ENCODE measurements around the gene ATP5F1D. TPM values are rescaled to one million over a fixed set of nuclear protein-coding genes. Genes with fewer than 3 reads are reported as not detected.
A peak's percentile ranks its signal among the peaks of the same experiment; 100 is the strongest.

ATP5F1D gene
- total and polyA plus RNA-seq, 4 donors = 17.4 to 219 (median 144) TPM

- Histone ChIP-seq H3K9me3 (ENCODE audit: control insufficient read depth, insufficient read depth, low read length) (no peaks in the 10 kb centered on the region), H3K27me3 (ENCODE audit: control insufficient read depth, insufficient read depth, low read length) (no peaks in the 10 kb centered on the region), H3K27ac (ENCODE audit: low read depth, low read length) (no peak overlapping the region), H3K36me3 (ENCODE audit: control insufficient read depth, insufficient read depth, low read length) (peaks cover 83% of the 10 kb centered on the region), H3K4me3 (ENCODE audit: low read depth, low read length) (no peak overlapping the region), H3K4me1 (ENCODE audit: control insufficient read depth, insufficient read depth, low read length) (peaks cover 36% of the 10 kb centered on the region)
- WGBS (ENCODE audit: insufficient coverage) = 87% methylated on average over 25 of the region's 33 CpGs
- DNase-seq (ENCODE audit: low read depth in 4 of 6, low spot score in 6 of 6) = no peak
These were observed 21.0 kb upstream of the ATP5F1D start for GRCh38 chr19:1220477-1220930.

GRCh38 chr19:1220976-1221903 lies 20.3 kb upstream of the ATP5F1D start:
- peaks cover 90% of the 10 kb centered on the region for H3K36me3 ChIP-seq (ENCODE audit: control insufficient read depth, insufficient read depth, low read length)
- peaks cover 28% of the 10 kb centered on the region for H3K4me1 ChIP-seq (ENCODE audit: control insufficient read depth, insufficient read depth, low read length)
- no peak overlapping the region for H3K4me3 ChIP-seq (ENCODE audit: low read depth, low read length)
- H3K27ac ChIP-seq (ENCODE audit: low read depth, low read length) = no peak overlapping the region
- no peaks in the 10 kb centered on the region for H3K27me3 ChIP-seq (ENCODE audit: control insufficient read depth, insufficient read depth, low read length)
- no peaks in the 10 kb centered on the region for H3K9me3 ChIP-seq (ENCODE audit: control insufficient read depth, insufficient read depth, low read length)
- 60% methylated on average over 34 of the region's 38 CpGs for WGBS (ENCODE audit: insufficient coverage)
- DNase-seq (ENCODE audit: low read depth in 4 of 6, low spot score in 6 of 6) = peak in 2 of 6 donors; percentile 62 to 72

- DNase-seq (ENCODE audit: low read depth in 4 of 6, low spot score in 6 of 6) = no peak
- H3K36me3 ChIP-seq (ENCODE audit: control insufficient read depth, insufficient read depth, low read length) = peaks cover 92% of the 10 kb centered on the region
- no peak overlapping the region for H3K4me3 ChIP-seq (ENCODE audit: low read depth, low read length)
- no peaks in the 10 kb centered on the region for H3K27me3 ChIP-seq (ENCODE audit: control insufficient read depth, insufficient read depth, low read length)
- H3K4me1 ChIP-seq (ENCODE audit: control insufficient read depth, insufficient read depth, low read length) = peaks cover 27% of the 10 kb centered on the region
- no peaks in the 10 kb centered on the region for H3K9me3 ChIP-seq (ENCODE audit: control insufficient read depth, insufficient read depth, low read length)
- 87% methylated on average over 22 of the region's 22 CpGs for WGBS (ENCODE audit: insufficient coverage)
- no peak overlapping the region for H3K27ac ChIP-seq (ENCODE audit: low read depth, low read length)
These were observed 19.7 kb upstream of the ATP5F1D start for GRCh38 chr19:1221904-1222255.

GRCh38 chr19:1222394-1222793 lies 19.2 kb upstream of the ATP5F1D start:
- Histone ChIP-seq H3K36me3 (ENCODE audit: control insufficient read depth, insufficient read depth, low read length) (peaks cover 94% of the 10 kb centered on the region), H3K27ac (ENCODE audit: low read depth, low read length) (no peak overlapping the region), H3K4me1 (ENCODE audit: control insufficient read depth, insufficient read depth, low read length) (peaks cover 25% of the 10 kb centered on the region), H3K9me3 (ENCODE audit: control insufficient read depth, insufficient read depth, low read length) (no peaks in the 10 kb centered on the region), H3K27me3 (ENCODE audit: control insufficient read depth, insufficient read depth, low read length) (no peaks in the 10 kb centered on the region), H3K4me3 (ENCODE audit: low read depth, low read length) (no peak overlapping the region)
- DNase-seq (ENCODE audit: low read depth in 4 of 6, low spot score in 6 of 6) = no peak
- 84% methylated on average over 14 of the region's 14 CpGs for WGBS (ENCODE audit: insufficient coverage)

GRCh38 chr19:1223018-1223855 lies 18.3 kb upstream of the ATP5F1D start:
- Histone ChIP-seq H3K27me3 (ENCODE audit: control insufficient read depth, insufficient read depth, low read length) (no peaks in the 10 kb centered on the region), H3K9me3 (ENCODE audit: control insufficient read depth, insufficient read depth, low read length) (no peaks in the 10 kb centered on the region), H3K4me3 (ENCODE audit: low read depth, low read length) (no peak overlapping the region), H3K36me3 (ENCODE audit: control insufficient read depth, insufficient read depth, low read length) (peaks cover 96% of the 10 kb centered on the region), H3K27ac (ENCODE audit: low read depth, low read length) (no peak overlapping the region), H3K4me1 (ENCODE audit: control insufficient read depth, insufficient read depth, low read length) (peaks cover 18% of the 10 kb centered on the region)
- no peak for DNase-seq (ENCODE audit: low read depth in 4 of 6, low spot score in 6 of 6)
- 77% methylated on average over 48 of the region's 48 CpGs for WGBS (ENCODE audit: insufficient coverage)

GRCh38 chr19:1224047-1224825 lies 17.3 kb upstream of the ATP5F1D start:
- Histone ChIP-seq H3K27me3 (ENCODE audit: control insufficient read depth, insufficient read depth, low read length) (no peaks in the 10 kb centered on the region), H3K4me3 (ENCODE audit: low read depth, low read length) (no peak overlapping the region), H3K36me3 (ENCODE audit: control insufficient read depth, insufficient read depth, low read length) (peaks cover 93% of the 10 kb centered on the region), H3K4me1 (ENCODE audit: control insufficient read depth, insufficient read depth, low read length) (peaks cover 16% of the 10 kb centered on the region), H3K9me3 (ENCODE audit: control insufficient read depth, insufficient read depth, low read length) (no peaks in the 10 kb centered on the region), H3K27ac (ENCODE audit: low read depth, low read length) (no peak overlapping the region)
- DNase-seq (ENCODE audit: low read depth in 4 of 6, low spot score in 6 of 6) = no peak
- WGBS (ENCODE audit: insufficient coverage) = 93% methylated on average over 16 of the region's 16 CpGs

- Histone ChIP-seq H3K27ac (ENCODE audit: low read depth, low read length) (no peak overlapping the region), H3K4me3 (ENCODE audit: low read depth, low read length) (no peak overlapping the region), H3K36me3 (ENCODE audit: control insufficient read depth, insufficient read depth, low read length) (peaks cover 91% of the 10 kb centered on the region), H3K4me1 (ENCODE audit: control insufficient read depth, insufficient read depth, low read length) (peaks cover 14% of the 10 kb centered on the region), H3K9me3 (ENCODE audit: control insufficient read depth, insufficient read depth, low read length) (no peaks in the 10 kb centered on the region), H3K27me3 (ENCODE audit: control insufficient read depth, insufficient read depth, low read length) (no peaks in the 10 kb centered on the region)
- WGBS (ENCODE audit: insufficient coverage) = 88% methylated on average over 16 of the region's 16 CpGs
- no peak for DNase-seq (ENCODE audit: low read depth in 4 of 6, low spot score in 6 of 6)
These were observed 16.7 kb upstream of the ATP5F1D start for GRCh38 chr19:1224847-1225246.

GRCh38 chr19:1225440-1226226 lies 15.9 kb upstream of the ATP5F1D start:
- Histone ChIP-seq H3K27me3 (ENCODE audit: control insufficient read depth, insufficient read depth, low read length) (no peaks in the 10 kb centered on the region), H3K4me3 (ENCODE audit: low read depth, low read length) (no peak overlapping the region), H3K27ac (ENCODE audit: low read depth, low read length) (no peak overlapping the region), H3K4me1 (ENCODE audit: control insufficient read depth, insufficient read depth, low read length) (peaks cover 12% of the 10 kb centered on the region), H3K9me3 (ENCODE audit: control insufficient read depth, insufficient read depth, low read length) (no peaks in the 10 kb centered on the region), H3K36me3 (ENCODE audit: control insufficient read depth, insufficient read depth, low read length) (peaks cover 91% of the 10 kb centered on the region)
- DNase-seq (ENCODE audit: low read depth in 4 of 6, low spot score in 6 of 6) = no peak
- WGBS (ENCODE audit: insufficient coverage) = 83% methylated on average over 29 of the region's 29 CpGs

GRCh38 chr19:1226227-1226518 lies 15.4 kb upstream of the ATP5F1D start:
- H3K27ac ChIP-seq (ENCODE audit: low read depth, low read length) = no peak overlapping the region
- H3K36me3 ChIP-seq (ENCODE audit: control insufficient read depth, insufficient read depth, low read length) = peaks cover 91% of the 10 kb centered on the region
- no peak for DNase-seq (ENCODE audit: low read depth in 4 of 6, low spot score in 6 of 6)
- 91% methylated on average over 11 of the region's 11 CpGs for WGBS (ENCODE audit: insufficient coverage)
- H3K9me3 ChIP-seq (ENCODE audit: control insufficient read depth, insufficient read depth, low read length) = no peaks in the 10 kb centered on the region
- H3K27me3 ChIP-seq (ENCODE audit: control insufficient read depth, insufficient read depth, low read length) = no peaks in the 10 kb centered on the region
- peaks cover 11% of the 10 kb centered on the region for H3K4me1 ChIP-seq (ENCODE audit: control insufficient read depth, insufficient read depth, low read length)
- no peak overlapping the region for H3K4me3 ChIP-seq (ENCODE audit: low read depth, low read length)
